ENCODE results near the gene PRMT7. TPM values are rescaled to one million over a fixed set of nuclear protein-coding genes. Genes with fewer than 3 reads are reported as not detected.
A peak's percentile ranks its signal among the peaks of the same experiment; 100 is the strongest.

Gene PRMT7
- total RNA-seq, 4 donors from 2014 or later: 20.6 to 115 (median 38.5) TPM

DNA sequence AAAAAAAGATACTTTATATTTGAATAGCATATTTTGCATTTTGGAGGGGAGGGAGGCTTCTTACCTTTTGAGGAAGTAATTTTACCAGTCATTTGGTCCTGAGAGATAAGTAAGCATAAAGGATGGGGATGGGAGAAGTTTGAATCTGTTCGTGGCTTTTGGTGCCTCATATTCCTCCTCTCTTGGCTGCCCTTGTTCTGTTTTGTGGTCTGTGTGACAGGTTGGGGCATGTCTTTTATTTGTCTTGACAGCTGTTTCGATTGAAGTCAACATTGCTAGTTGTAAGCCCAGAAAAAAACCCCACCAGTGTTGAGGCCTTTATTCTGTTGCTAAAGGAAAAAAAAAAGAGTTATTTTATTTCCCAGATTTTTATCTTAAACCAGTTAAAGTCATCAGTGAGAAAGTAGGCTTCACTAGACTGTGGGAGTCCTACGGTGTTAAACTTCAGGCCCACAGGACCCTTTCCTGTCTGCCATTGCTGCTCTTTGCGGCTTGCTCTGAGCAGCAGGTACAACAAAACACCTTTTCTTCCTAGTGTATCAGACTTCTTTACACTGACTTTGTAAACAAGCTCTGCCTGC, 35.1 kb upstream of the PRMT7 start:
- H3K36me3 ChIP-seq: no peaks in the 10 kb centered on the region
- WGBS, 2 donors (ENCODE audit: low coverage in 1 of 2): 40 to 51% methylated on average over 4 of the region's 4 CpGs
- H3K27ac ChIP-seq: peak overlapping the region; percentile 44 to 60 (median 55)
- no peak for TF ChIP-seq EP300 (IDR thresholded peaks at IDR 0.05; ENCODE audit: low read depth)
- TF ChIP-seq, protein P1, sequence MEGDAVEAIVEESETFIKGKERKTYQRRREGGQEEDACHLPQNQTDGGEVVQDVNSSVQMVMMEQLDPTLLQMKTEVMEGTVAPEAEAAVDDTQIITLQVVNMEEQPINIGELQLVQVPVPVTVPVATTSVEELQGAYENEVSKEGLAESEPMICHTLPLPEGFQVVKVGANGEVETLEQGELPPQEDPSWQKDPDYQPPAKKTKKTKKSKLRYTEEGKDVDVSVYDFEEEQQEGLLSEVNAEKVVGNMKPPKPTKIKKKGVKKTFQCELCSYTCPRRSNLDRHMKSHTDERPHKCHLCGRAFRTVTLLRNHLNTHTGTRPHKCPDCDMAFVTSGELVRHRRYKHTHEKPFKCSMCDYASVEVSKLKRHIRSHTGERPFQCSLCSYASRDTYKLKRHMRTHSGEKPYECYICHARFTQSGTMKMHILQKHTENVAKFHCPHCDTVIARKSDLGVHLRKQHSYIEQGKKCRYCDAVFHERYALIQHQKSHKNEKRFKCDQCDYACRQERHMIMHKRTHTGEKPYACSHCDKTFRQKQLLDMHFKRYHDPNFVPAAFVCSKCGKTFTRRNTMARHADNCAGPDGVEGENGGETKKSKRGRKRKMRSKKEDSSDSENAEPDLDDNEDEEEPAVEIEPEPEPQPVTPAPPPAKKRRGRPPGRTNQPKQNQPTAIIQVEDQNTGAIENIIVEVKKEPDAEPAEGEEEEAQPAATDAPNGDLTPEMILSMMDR (IDR thresholded peaks at IDR 0.05): no peak
- no peak for TF ChIP-seq POLR2AphosphoS5 (IDR thresholded peaks at IDR 0.05)
- no peak for TF ChIP-seq POLR2A (IDR thresholded peaks at IDR 0.05)
- in situ Hi-C loops (cut with MboI; ENCODE audit: low pct_ligation_motif_present in 1 of 4, low pct_unique_long_range_greater_than_20kb in 1 of 4, low sequenced_read_pairs in 3 of 4) (no loop called here), intact Hi-C loops (cut with DNase I; ENCODE audit: low total_unique reads) (no loop called here)
- H3K27me3 ChIP-seq: no peaks in the 10 kb centered on the region
- no peak overlapping the region for H3K4me3 ChIP-seq
- H3K9me3 ChIP-seq: no peaks in the 10 kb centered on the region
- H3K4me1 ChIP-seq: peaks cover 0 to 51% (median 20%) of the 10 kb centered on the region in 4 donors
- no peak for DNase-seq

DNA sequence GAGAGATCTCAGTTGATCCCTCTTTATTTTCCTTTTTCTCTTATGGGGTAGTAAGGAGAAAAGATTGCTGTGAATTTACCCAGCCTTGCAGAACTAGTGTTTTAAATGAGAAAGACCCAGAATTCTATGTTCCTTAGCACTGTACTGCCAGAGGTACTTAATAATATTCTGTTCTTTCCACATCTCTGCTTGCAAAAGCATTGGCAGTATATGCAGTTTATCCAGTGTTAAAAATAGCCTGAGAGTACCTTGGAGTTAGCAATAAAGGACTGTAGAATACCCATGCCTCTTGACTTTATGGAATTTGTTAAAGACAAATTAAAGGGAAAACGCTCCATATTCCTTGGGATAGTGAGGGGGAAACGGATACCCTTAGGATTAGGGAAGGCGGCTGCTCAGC, 34.6 kb upstream of the PRMT7 start:
- intact Hi-C loops (cut with DNase I; ENCODE audit: low total_unique reads) (no loop called here), in situ Hi-C loops (cut with MboI; ENCODE audit: low pct_ligation_motif_present in 1 of 4, low pct_unique_long_range_greater_than_20kb in 1 of 4, low sequenced_read_pairs in 3 of 4) (no loop called here)
- 36 to 74% methylated on average over 2 to 3 of the region's 3 CpGs for WGBS, 2 donors (ENCODE audit: low coverage in 1 of 2)
- no peaks in the 10 kb centered on the region for H3K9me3 ChIP-seq
- H3K27ac ChIP-seq: peak overlapping the region; percentile 44 to 60 (median 55)
- DNase-seq: no peak
- TF ChIP-seq, protein P1 (IDR thresholded peaks at IDR 0.05): no peak
- no peak for TF ChIP-seq POLR2AphosphoS5 (IDR thresholded peaks at IDR 0.05)
- no peaks in the 10 kb centered on the region for H3K36me3 ChIP-seq
- H3K4me1 ChIP-seq: peaks cover 0 to 56% (median 20%) of the 10 kb centered on the region in 4 donors
- no peaks in the 10 kb centered on the region for H3K27me3 ChIP-seq
- H3K4me3 ChIP-seq: no peak overlapping the region

DNA sequence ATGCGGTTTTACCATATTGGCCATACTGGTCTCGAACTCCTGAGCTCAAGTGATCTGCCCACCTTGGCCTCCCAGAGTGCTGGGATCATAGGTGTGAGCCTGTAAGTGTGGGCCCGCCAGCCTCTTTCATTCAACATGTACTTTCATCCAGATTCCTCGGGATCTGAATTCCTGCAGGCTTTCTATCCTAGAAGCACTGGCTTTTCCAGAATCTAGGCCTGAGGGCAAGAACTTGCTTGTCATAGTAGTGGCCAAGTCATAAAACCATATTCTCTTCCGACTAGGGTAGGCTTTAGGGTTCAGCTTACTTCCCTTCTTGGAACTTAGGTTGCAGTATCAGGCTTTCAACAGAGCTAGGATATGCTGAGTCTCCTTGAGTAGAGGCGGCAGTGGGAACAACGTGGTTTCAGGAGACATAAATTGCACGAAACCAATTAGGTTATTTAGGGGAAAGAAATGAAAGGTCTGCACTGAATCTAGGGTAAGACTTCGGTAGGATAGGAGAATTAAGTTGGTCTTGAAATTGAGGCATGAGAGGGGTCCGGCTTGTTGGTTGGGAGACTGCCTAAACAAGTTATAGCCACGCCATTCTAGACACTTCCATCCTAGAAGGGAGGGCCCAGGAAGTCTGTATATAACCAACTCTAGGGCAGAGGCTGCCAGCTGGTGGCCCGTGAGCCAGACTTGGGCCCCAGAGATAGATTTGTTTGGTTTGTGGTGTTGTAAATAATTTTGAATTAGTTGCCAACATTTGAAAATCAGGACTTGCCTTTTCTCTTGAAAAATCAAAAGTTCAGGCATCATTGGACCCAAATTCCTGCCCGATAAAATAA, 30.9 kb upstream of the PRMT7 start:
- no peaks in the 10 kb centered on the region for H3K27me3 ChIP-seq
- no peak overlapping the region for H3K4me3 ChIP-seq
- H3K9me3 ChIP-seq: no peaks in the 10 kb centered on the region
- 76 to 79% methylated on average over 5 to 13 of the region's 13 CpGs for WGBS, 2 donors (ENCODE audit: low coverage in 1 of 2)
- H3K4me1 ChIP-seq: peaks cover 0 to 66% (median 9%) of the 10 kb centered on the region in 4 donors
- H3K27ac ChIP-seq: peak overlapping the region in 3 of 4 donors; percentile 3 to 46 (median 21)
- DNase-seq: no peak
- in situ Hi-C loops (cut with MboI; ENCODE audit: low pct_ligation_motif_present in 1 of 4, low pct_unique_long_range_greater_than_20kb in 1 of 4, low sequenced_read_pairs in 3 of 4): no loop called here
- intact Hi-C loops (cut with DNase I; ENCODE audit: low total_unique reads): no loop called here
- H3K36me3 ChIP-seq: no peaks in the 10 kb centered on the region
- TF ChIP-seq POLR2AphosphoS5 (IDR thresholded peaks at IDR 0.05): no peak
- TF ChIP-seq, protein P1 (IDR thresholded peaks at IDR 0.05): no peak
- no peak for TF ChIP-seq POLR2A (IDR thresholded peaks at IDR 0.05)
- TF ChIP-seq EP300 (IDR thresholded peaks at IDR 0.05; ENCODE audit: low read depth): no peak

DNA sequence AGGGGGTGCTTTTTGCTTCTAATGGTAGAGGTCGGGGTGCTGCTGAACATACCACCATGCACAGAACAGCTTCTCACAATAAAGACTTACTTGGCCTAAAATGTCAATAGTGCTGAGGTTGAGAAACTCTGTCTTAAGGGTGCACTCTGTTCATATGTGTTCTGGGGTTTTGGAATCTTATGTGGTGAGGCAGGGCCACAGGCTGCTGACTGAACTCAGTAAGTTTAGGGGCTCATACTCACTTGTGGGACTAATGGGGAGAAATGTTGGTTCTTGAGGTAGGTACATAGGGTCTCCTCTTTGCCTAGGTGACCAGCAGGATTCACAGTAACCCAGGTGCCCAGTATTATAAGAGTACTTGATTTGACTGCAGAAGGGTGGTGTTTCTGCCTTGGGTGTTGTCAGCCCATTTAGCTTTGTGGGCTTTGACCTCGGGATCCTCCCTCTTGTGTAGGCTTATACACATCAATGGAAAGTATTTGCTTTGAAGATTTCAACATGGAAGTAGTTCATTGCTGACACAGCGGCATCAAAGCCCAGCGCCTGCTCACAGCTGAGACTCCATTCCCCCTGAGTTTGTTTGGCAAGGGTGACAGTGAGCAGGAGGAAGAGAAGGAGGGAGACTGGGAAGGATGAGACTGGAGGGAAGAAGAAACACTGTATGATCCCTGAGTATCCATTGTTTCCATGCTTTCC, 29.3 kb upstream of the PRMT7 start:
- in situ Hi-C loops (cut with MboI; ENCODE audit: low pct_ligation_motif_present in 1 of 4, low pct_unique_long_range_greater_than_20kb in 1 of 4, low sequenced_read_pairs in 3 of 4) (no loop called here), intact Hi-C loops (cut with DNase I; ENCODE audit: low total_unique reads) (no loop called here)
- Histone ChIP-seq H3K27ac (no peak overlapping the region), H3K36me3 (no peaks in the 10 kb centered on the region), H3K9me3 (no peaks in the 10 kb centered on the region), H3K4me3 (no peak overlapping the region), H3K4me1 (peaks cover 4 to 69% (median 13%) of the 10 kb centered on the region in 4 donors), H3K27me3 (no peaks in the 10 kb centered on the region)
- no peak for DNase-seq
- TF ChIP-seq POLR2A (IDR thresholded peaks at IDR 0.05): no peak
- no peak for TF ChIP-seq EP300 (IDR thresholded peaks at IDR 0.05; ENCODE audit: low read depth)
- TF ChIP-seq, protein P1 (IDR thresholded peaks at IDR 0.05): no peak
- TF ChIP-seq POLR2AphosphoS5 (IDR thresholded peaks at IDR 0.05): no peak
- WGBS, 2 donors (ENCODE audit: low coverage in 1 of 2): 75 to 90% methylated on average over 2 to 4 of the region's 4 CpGs
